CD4-positive, alpha-beta T cell (primary cell): ENCODE measurements around the gene PPP2R2B. TPM values are rescaled to one million over a fixed set of nuclear protein-coding genes. Genes with fewer than 3 reads are reported as not detected.

Experiments
- ATAC-seq: fragments of 200-7000 bp; cut with Tn5 transposase; one replicate; pipeline ENCODE4 v1.10.0; 2022; ENCODE audit warnings: mild to moderate bottlenecking; ENCODE audit not compliant: poor library complexity
- CTCF ChIA-PET: fragments of 350-600 bp; sonication (Branson Sonifier 250); formaldehyde crosslinking; loops from one replicate; lab custom pipeline; 2021; ENCODE audit warnings: antibody characterized with exemption, inconsistent platforms; lab: Charles Lee
- POLR2A ChIA-PET: fragments of 350-600 bp; sonication (Branson Sonifier 250); formaldehyde crosslinking; loops from one replicate; lab custom pipeline; 2021; ENCODE audit warnings: antibody characterized with exemption, inconsistent platforms; lab: Charles Lee
- DNase-seq, 14 experiments: peaks; one replicate each; pipeline ENCODE4 v3.0.0-alpha.2; 2013 to 2020; ENCODE audit warnings: mixed read lengths in 2 of 14
- H3K27ac ChIP-seq, 2 donors: one replicate each; pipeline versions ENCODE4 v1.5.1 to v1.7.0; 2013; ENCODE audit warnings: low read length in 2 of 2, low read depth in 1 of 2, mild to moderate bottlenecking in 1 of 2
- H3K27me3 ChIP-seq, 2 experiments: 1 replicate in 1 of 2; 2 replicates in 1 of 2; pipeline versions ENCODE4 v1.6.1 to v1.7.0; 2013; ENCODE audit warnings: low read length in 2 of 2, control low read depth in 1 of 2, mild to moderate bottlenecking in 1 of 2, moderate library complexity in 1 of 2; ENCODE audit not compliant: insufficient read depth in 2 of 2, control insufficient read depth in 1 of 2
- H3K36me3 ChIP-seq: one replicate; pipeline ENCODE4 v1.6.1; 2013; ENCODE audit warnings: low read length, control low read depth; ENCODE audit not compliant: insufficient read depth
- H3K4me1 ChIP-seq: one replicate; pipeline ENCODE4 v1.6.1; 2013; ENCODE audit warnings: low read length, control low read depth; ENCODE audit not compliant: insufficient read depth
- H3K4me3 ChIP-seq: one replicate; pipeline ENCODE4 v1.5.1; 2013; ENCODE audit warnings: mild to moderate bottlenecking, low read length, moderate library complexity
- H3K9me3 ChIP-seq, 2 experiments: 1 replicate in 1 of 2; 2 replicates in 1 of 2; pipeline versions ENCODE4 v1.6.1 to v1.7.0; 2013; ENCODE audit warnings: low read length in 2 of 2, mild to moderate bottlenecking in 2 of 2, control low read depth in 1 of 2, moderate library complexity in 1 of 2; ENCODE audit not compliant: control insufficient read depth in 1 of 2, insufficient read depth in 1 of 2
- H3K27ac Mint-ChIP-seq: one replicate; pipeline ENCODE4 v1.8.0; 2020; ENCODE audit warnings: mixed read lengths
- H3K27me3 Mint-ChIP-seq: one replicate; pipeline ENCODE4 v1.8.0; 2021; ENCODE audit warnings: mixed read lengths
- H3K36me3 Mint-ChIP-seq: one replicate; pipeline ENCODE4 v1.8.0; 2021; ENCODE audit warnings: low read depth, mixed read lengths
- H3K4me1 Mint-ChIP-seq: one replicate; pipeline ENCODE4 v1.8.0; 2021; ENCODE audit warnings: low read depth, mixed read lengths
- H3K4me3 Mint-ChIP-seq: one replicate; pipeline ENCODE4 v1.8.0; 2020; ENCODE audit warnings: mild to moderate bottlenecking, mixed read lengths
- H3K9me3 Mint-ChIP-seq: one replicate; pipeline ENCODE4 v1.8.0; 2020; ENCODE audit warnings: mixed read lengths
- CTCF ChIP-seq: fragments of 200-600 bp; IDR thresholded peaks from one replicate; pipeline ENCODE4 v1.8.0; 2022; ENCODE audit warnings: antibody characterized with exemption, mild to moderate bottlenecking
- intact Hi-C, 2 experiments: fragments of 100-400 bp; cut with DNase I in 1 of 2; cut with micrococcal nuclease in 1 of 2; formaldehyde crosslinking; loops; one replicate each; pipeline versions ENCODE4 v1.15.1 to v1.9.0; 2023 to 2025; cut with DNase I, micrococcal nuclease
- total RNA-seq, 174 experiments: library from RNA in 2 of 174; stranded (reverse) in 2 of 174; gene quantifications; one replicate each; pipeline ENCODE4 v1.2.3 and lab custom pipeline; 2021 to 2026

The PPP2R2B gene
- total RNA-seq, 2 experiments from 2014 or later, result 4.1 to 4.2 TPM

- H3K36me3 Mint-ChIP-seq, result no peaks in the 10 kb centered on the region
- DNase-seq (no peak), ATAC-seq (no peak)
- intact Hi-C loops, result no loop called here
- H3K27ac Mint-ChIP-seq, result no peak overlapping the region
- Histone ChIP-seq H3K4me3 (no peak overlapping the region), H3K27me3 (peaks cover 0 to 5% of the 10 kb centered on the region in 2 experiments), H3K4me1 (no peaks in the 10 kb centered on the region), H3K36me3 (no peaks in the 10 kb centered on the region), H3K27ac (no peak overlapping the region), H3K9me3 (no peaks in the 10 kb centered on the region)
- ChIA-PET CTCF (no interaction called here), POLR2A (no interaction called here)
- H3K9me3 Mint-ChIP-seq, result no peaks in the 10 kb centered on the region
- TF ChIP-seq CTCF, result no peak
- H3K4me1 Mint-ChIP-seq, result no peaks in the 10 kb centered on the region
- H3K4me3 Mint-ChIP-seq, result no peak overlapping the region
- no peaks in the 10 kb centered on the region for H3K27me3 Mint-ChIP-seq
These were observed 314.4 kb downstream of the PPP2R2B start for GRCh38 chr5:146564007-146564762.

- Histone ChIP-seq H3K27me3 (peaks cover 0 to 5% of the 10 kb centered on the region in 2 experiments), H3K4me1 (no peaks in the 10 kb centered on the region), H3K27ac (no peak overlapping the region), H3K4me3 (no peak overlapping the region), H3K9me3 (no peaks in the 10 kb centered on the region), H3K36me3 (no peaks in the 10 kb centered on the region)
- Mint-ChIP-seq H3K4me1 (no peaks in the 10 kb centered on the region), H3K27ac (no peak overlapping the region), H3K4me3 (no peak overlapping the region), H3K9me3 (no peaks in the 10 kb centered on the region), H3K27me3 (peaks cover 3% of the 10 kb centered on the region), H3K36me3 (no peaks in the 10 kb centered on the region)
- intact Hi-C loops, result no loop called here
- CTCF ChIA-PET, result interaction anchor here (1.2 kb wide), 1 partner anchor 10 kb away, joined by 3 read pairs; no protein-coding TSS in a partner anchor
- no peak for DNase-seq
- TF ChIP-seq CTCF, result no peak
- ATAC-seq, result no peak
- POLR2A ChIA-PET, result no interaction called here
These were observed 316.1 kb downstream of the PPP2R2B start for GRCh38 chr5:146562461-146562860.

GRCh38 chr5:146561711-146562110 is 316.8 kb downstream of the PPP2R2B start:
- Histone ChIP-seq H3K27me3 (peaks cover 0 to 5% of the 10 kb centered on the region in 2 experiments), H3K4me1 (no peaks in the 10 kb centered on the region), H3K27ac (no peak overlapping the region), H3K9me3 (no peaks in the 10 kb centered on the region), H3K4me3 (no peak overlapping the region), H3K36me3 (no peaks in the 10 kb centered on the region)
- no peaks in the 10 kb centered on the region for H3K36me3 Mint-ChIP-seq
- no peak for TF ChIP-seq CTCF
- H3K27ac Mint-ChIP-seq, result no peak overlapping the region
- H3K9me3 Mint-ChIP-seq, result no peaks in the 10 kb centered on the region
- H3K27me3 Mint-ChIP-seq, result peaks cover 5% of the 10 kb centered on the region
- no peaks in the 10 kb centered on the region for H3K4me1 Mint-ChIP-seq
- no peak for ATAC-seq
- intact Hi-C loops, result no loop called here
- POLR2A ChIA-PET, result no interaction called here
- no peak overlapping the region for H3K4me3 Mint-ChIP-seq
- CTCF ChIA-PET, result no interaction called here
- DNase-seq, result no peak
